HG03354 (cell line): Measurements from ENCODE around the gene CDH18.
"Not testable (repeated sequence)": the region's sequence is repeated elsewhere in the genome, so short reads cannot be mapped to it uniquely, and the experiment has no call there.

Experiments
- ATAC-seq: cut with Tn5 transposase; IDR thresholded peaks from one replicate; pipeline ENCODE4 v1.9.1; 2021; ENCODE audit warnings: mild to moderate bottlenecking; ENCODE audit not compliant: unreplicated experiment, poor library complexity, severe bottlenecking

CDH18 gene

DNA sequence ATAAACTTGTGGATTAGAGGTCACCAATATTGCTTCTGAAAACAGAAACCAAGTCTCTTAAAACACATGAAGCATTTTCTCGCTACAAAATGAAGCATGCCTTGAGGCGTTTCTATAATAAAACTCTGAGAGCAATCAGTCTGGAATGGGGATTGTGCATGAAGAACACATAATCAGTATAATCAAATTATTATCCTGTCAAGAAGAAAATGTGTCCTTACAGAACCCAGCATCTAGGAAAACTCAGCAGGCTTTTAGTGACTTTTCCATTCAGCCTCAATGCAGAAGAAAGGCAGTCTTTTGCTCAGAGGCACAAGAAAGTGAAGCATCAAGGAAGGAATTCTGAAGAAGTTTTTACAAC is 121.9 kb downstream of the CDH18 start:
- no peak for ATAC-seq

GRCh38 chr5:19865336-19866089 is 122.5 kb downstream of the CDH18 start:
- ATAC-seq, result no peak

DNA sequence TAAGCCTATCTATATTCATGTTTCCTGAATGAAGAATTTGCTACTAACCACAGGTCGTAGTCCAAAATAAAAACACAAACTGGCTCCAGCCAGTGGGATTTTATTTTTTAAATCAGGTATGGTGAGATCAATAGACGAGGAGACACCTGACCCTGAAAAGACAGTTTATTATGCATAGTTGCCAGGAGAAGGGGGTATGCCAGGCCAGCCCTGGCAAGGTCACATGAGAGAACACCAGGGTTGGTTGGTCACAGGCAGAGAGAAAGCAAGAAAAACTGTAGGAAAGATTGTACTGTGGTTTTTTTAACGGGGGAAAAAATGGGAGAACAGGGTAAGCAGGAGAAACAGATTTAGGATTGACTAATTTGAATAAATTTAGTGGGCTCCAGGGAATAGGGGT is 125.3 kb downstream of the CDH18 start:
- ATAC-seq, result no peak

- ATAC-seq, result no peak
Measured at GRCh38 chr5:19859020-19859419, 129.0 kb downstream of the CDH18 start.

- ATAC-seq, result no peak
Measured at GRCh38 chr5:19855931-19856330, 132.1 kb downstream of the CDH18 start.

GRCh38 chr5:19855453-19855852 is 132.5 kb downstream of the CDH18 start:
- no peak for ATAC-seq

GRCh38 chr5:19855031-19855430 is 133.0 kb downstream of the CDH18 start:
- no peak for ATAC-seq

- ATAC-seq, result no peak
Measured at GRCh38 chr5:19853616-19854240, 134.3 kb downstream of the CDH18 start.

DNA sequence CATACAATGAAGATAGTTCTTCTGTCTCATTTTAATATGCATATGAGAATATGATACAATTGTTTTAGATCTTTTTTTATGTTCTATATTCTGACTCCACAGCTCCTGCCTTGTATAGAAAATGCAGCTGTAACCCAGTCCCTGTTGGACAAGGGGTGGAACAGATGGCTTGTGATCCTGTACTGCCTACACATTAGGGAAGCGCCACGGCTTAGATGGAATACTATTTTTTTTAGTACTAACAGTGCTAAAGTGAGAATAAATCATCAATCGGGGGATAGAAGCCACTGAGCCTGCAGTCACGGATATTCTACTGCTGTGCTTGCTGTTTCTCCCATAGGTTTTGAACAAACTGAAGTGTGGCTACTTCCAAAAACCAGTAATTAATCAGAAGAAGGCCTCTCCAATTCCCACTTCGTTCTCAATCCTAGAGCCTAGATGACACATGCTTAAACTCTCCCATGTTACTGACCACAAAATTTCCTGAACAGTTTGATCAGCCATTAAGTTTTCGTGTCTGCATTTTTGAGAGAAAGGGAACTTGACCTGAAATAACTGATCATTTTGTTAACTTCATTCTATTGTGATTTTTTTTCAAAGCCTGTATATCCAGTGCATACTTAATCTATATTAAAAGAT is 150.3 kb downstream of the CDH18 start:
- no peak for ATAC-seq

GRCh38 chr5:19835442-19835841 is 152.6 kb downstream of the CDH18 start:
- no peak for ATAC-seq

DNA sequence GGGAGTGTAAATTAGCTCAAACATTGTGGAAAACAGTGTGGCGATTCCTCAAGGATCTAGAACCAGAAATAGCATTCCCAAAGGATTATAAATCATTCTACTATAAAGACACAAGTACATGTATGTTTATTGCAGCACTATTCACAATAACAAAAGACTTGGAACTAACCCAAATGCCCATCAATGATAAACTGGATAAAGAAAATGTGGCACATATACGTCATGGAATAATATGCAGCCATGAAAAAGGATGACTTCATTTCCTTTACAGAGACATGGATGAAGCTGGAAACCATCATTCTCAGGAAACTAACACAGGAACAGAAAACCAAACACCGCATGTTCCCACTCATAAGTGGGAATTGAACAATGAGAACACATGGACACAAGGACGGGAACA is 175.3 kb downstream of the CDH18 start:
- ATAC-seq, result not testable (repeated sequence)

GRCh38 chr5:19806756-19807155 is 181.2 kb downstream of the CDH18 start:
- no peak for ATAC-seq

DNA sequence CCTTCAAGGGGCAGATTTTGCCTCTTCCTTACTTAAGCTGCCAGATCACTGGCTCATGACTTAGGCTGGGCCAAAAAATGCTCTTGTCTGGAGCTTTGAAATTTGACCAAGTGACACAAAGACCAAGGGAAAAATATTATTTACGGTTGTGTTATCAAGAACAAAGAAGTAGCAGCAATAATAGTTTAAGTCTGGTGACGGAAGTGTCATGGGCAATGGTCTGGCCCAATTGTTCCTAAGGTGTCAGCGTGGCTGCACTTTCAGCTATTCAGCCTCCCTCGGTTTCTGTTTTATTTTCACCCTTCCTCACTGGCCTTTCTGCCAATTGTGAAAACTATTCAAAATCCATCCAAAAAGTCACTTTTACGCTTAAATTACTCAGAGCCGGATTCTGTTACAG is 185.3 kb downstream of the CDH18 start:
- no peak for ATAC-seq

DNA sequence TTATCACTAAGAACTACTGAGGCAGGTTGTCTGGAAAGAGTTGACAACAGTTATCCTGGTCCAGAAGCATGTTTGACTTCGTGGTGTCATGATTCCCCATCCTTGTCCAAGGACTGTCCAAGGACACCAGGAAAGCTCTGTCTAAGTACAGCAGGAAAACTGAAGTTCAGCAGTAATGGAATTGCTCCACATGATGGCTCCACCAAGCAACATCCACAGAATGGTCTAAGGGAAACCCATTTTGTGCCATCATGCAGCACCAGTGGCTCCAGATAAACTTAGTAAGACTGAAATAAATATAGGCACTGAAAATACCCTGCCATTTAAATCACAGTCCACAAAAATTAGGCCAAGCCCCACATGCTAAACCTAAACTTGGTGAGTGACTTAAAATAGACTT is 192.8 kb downstream of the CDH18 start:
- ATAC-seq, result no peak

DNA sequence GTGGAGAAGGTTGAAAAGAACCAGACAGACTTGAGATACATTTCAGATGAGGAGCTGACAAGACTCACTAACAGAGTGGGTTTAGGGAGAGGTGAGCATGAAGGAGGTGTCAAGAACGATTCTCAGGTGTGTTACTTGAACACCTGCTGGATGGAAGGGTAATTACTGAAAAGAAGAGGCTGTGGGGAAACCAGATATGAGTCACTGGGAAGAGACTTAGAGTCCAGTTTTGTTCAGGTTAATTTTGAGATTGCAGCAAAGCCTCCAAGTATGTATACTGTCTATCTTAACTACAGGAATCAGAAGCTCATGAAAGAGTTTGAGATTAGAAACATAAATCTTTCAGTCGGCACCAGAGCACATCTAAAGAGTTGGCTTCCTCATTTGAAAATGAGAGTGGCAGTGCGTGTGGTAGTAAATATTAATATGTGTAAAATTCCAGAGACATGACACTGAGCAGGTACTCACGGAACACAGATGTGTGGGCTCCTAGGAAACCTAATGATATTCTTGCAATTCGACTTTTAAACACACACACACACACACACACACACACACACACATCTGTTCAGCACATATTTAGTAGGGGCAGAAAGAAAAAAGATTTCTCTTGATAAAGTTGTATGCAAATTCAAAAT is 197.1 kb downstream of the CDH18 start:
- no peak for ATAC-seq

DNA sequence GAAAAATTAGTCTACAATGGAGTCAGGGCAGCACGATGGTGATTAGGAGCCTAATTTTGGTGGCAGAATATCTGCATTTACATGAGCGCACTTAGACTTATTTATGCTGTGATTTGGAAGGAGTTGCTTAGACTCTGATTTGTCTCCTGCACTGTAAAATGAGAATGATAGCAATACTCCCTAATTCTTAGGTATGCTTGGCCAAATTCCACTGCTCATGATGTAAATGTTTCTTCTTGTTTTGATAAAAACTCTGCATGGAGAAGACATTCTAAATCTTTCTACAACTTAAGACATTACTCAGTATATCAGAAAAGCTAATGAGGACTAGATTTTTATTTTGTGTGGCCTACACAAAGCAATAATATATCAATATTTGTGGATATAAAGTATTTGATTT is 205.4 kb downstream of the CDH18 start:
- ATAC-seq, result no peak

GRCh38 chr5:19777363-19777762 is 210.6 kb downstream of the CDH18 start:
- ATAC-seq, result no peak

DNA sequence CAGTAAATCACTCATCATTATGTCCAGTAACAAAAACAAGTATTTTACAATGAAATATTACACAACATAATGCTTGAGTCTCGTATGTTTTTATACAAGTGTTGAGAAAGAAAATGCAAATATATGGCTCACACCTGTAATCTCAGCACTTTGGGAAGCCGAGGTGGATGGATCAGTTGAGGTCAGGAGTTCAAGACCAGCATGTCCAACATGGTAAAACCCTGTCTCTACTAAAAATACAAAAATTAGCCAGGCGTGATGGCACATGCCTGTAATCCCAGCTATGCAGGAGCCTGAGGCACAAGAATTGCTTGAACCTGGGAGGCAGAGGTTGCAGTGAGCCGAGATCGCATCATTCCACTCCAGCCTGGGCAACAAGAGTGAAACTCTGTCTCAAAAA is 211.1 kb downstream of the CDH18 start:
- ATAC-seq, result not testable (repeated sequence)

DNA sequence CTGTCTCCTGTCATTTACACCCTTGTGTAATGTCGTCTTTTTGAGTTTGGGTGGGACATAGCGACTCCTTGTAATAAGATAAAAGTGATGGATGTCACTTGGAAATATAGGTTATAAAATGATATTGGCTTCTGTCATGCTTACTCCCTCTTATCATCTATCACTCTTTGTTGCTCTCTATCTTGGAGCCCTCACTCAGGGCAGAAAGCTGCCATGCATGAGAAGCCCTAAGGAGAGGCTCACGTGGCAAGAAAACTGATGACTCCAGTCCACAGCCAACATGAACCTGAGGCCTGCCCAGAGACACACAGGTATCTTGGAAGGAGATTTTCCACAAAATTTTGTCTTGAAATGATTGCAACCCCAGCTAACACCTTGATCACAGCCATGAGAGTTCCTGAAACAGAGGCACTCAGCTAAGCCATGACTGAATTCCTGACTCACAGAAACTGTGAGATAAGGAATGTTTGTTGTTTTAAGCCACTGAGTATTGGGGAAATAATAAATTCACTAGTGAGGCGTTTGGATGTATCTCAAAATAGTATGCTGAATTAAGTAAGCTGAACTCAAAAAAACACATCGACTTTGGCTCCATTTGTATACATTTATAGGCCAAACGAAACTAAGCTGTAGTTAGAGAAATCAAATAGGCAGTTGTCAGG is 216.7 kb downstream of the CDH18 start:
- no peak for ATAC-seq

GRCh38 chr5:19770396-19770795 is 217.6 kb downstream of the CDH18 start:
- no peak for ATAC-seq
